GM12875 (cell line): ENCODE data around the gene DYRK1A.

ENCODE experiments used
- H3K4me3 ChIP-seq: one replicate; pipeline ENCODE4 v1.5.1; 2011; ENCODE audit warnings: low read depth, low read length, control low read depth
- CTCF ChIP-seq: IDR thresholded peaks from 2 replicates; pipeline ENCODE4 v1.5.1; 2011; ENCODE audit warnings: low read depth, mild to moderate bottlenecking, control low read depth, inconsistent platforms, low read length, moderate library complexity, borderline replicate concordance; ENCODE audit not compliant: insufficient read depth

The DYRK1A gene

GRCh38 chr21:37564924-37565529 is 198.5 kb downstream of the DYRK1A start:
- TF ChIP-seq CTCF: no peak

GRCh38 chr21:37565530-37566223 is 199.1 kb downstream of the DYRK1A start:
- H3K4me3 ChIP-seq: no peak overlapping the region

More at GRCh38 chr21:37564924-37565529, 198.5 kb downstream of the DYRK1A start:
- H3K4me3 ChIP-seq: no peak overlapping the region

GRCh38 chr21:37566790-37567615 is 200.4 kb downstream of the DYRK1A start:
- H3K4me3 ChIP-seq: no peak overlapping the region
- no peak for TF ChIP-seq CTCF

More at GRCh38 chr21:37565530-37566223, 199.1 kb downstream of the DYRK1A start:
- no peak for TF ChIP-seq CTCF

- TF ChIP-seq CTCF: no peak
- no peak overlapping the region for H3K4me3 ChIP-seq
Observed at GRCh38 chr21:37568415-37568814, 201.8 kb downstream of the DYRK1A start.

- H3K4me3 ChIP-seq: no peak overlapping the region
- TF ChIP-seq CTCF: no peak
Observed at GRCh38 chr21:37568916-37569315, 202.3 kb downstream of the DYRK1A start.

GRCh38 chr21:37571442-37571841 is 204.9 kb downstream of the DYRK1A start:
- no peak for TF ChIP-seq CTCF
- H3K4me3 ChIP-seq: no peak overlapping the region
